NT2/D1 (cell line): Measurements from ENCODE around the gene LIMA1.

ENCODE experiments used
- SUZ12 ChIP-seq: IDR thresholded peaks from 2 replicates; pipeline ENCODE4 v1.6.1; 2011; ENCODE audit not compliant: insufficient read length, insufficient read depth; ENCODE audit errors: extremely low read depth
- YY1 ChIP-seq: IDR thresholded peaks from 2 replicates; pipeline ENCODE4 v1.6.1; 2011; ENCODE audit not compliant: insufficient read length, insufficient read depth
- ZNF274 ChIP-seq: IDR thresholded peaks from 2 replicates; pipeline ENCODE4 v1.6.1; 2011; ENCODE audit warnings: mild to moderate bottlenecking, low read depth, low read length

DNA sequence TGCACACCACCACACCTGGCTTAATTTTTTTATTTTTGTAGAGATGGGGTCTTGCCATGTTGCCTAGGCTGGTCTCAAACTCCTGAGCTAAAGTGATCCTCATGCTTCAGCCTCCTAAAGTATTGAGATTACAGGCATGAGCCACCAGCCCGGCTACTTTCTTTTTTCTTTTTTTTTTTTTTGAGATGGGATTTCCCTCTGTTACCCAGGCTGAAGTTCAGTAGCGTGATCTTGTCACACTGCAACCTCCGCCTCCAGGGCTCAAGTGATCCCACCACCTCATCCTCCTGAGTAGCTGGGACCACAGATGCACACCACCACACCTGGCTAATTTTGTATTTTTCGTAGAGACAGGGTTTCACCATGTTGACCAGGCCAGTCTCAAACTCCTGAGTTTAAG lies 51.1 kb downstream of the LIMA1 start:
- TF ChIP-seq YY1 (no peak), ZNF274 (no peak), SUZ12 (no peak)
